ENCODE results near the gene OR56B4. TPM values are rescaled to one million over a fixed set of nuclear protein-coding genes. Genes with fewer than 3 reads are reported as not detected.
A peak's percentile ranks its signal among the peaks of the same experiment; 100 is the strongest.
"Not testable (repeated sequence)": the region's sequence is repeated elsewhere in the genome, so short reads cannot be mapped to it uniquely, and the experiment has no call there.

The OR56B4 gene
- total RNA-seq, 2 donors from 2014 or later, result not detected

GRCh38 chr11:6116638-6117037, 9.2 kb downstream of the OR56B4 start:
- Mint-ChIP-seq H3K27ac (no peak overlapping the region), H3K4me3 (no peak overlapping the region), H3K4me1 (no peaks in the 10 kb centered on the region), H3K9me3 (peaks cover 11% of the 10 kb centered on the region), H3K36me3 (ENCODE audit: low read depth) (no peaks in the 10 kb centered on the region), H3K27me3 (peaks cover 22% of the 10 kb centered on the region)
- no peak for ATAC-seq (replicated peaks)

- no peak overlapping the region for H3K27ac Mint-ChIP-seq
- peaks cover 2% of the 10 kb centered on the region for H3K27me3 Mint-ChIP-seq
- no peaks in the 10 kb centered on the region for H3K9me3 Mint-ChIP-seq
- no peak for ATAC-seq (replicated peaks)
- H3K36me3 Mint-ChIP-seq (ENCODE audit: low read depth), result no peaks in the 10 kb centered on the region
- H3K4me1 Mint-ChIP-seq, result no peaks in the 10 kb centered on the region
- H3K4me3 Mint-ChIP-seq, result no peak overlapping the region
Observed at GRCh38 chr11:6124245-6124644, 16.8 kb downstream of the OR56B4 start.

- Mint-ChIP-seq H3K36me3 (ENCODE audit: low read depth) (no peaks in the 10 kb centered on the region), H3K27me3 (peaks cover 4% of the 10 kb centered on the region), H3K9me3 (no peaks in the 10 kb centered on the region), H3K27ac (no peak overlapping the region), H3K4me1 (no peaks in the 10 kb centered on the region), H3K4me3 (no peak overlapping the region)
- ATAC-seq (replicated peaks), result peak; percentile 46
Observed at GRCh38 chr11:6127881-6128280, 20.4 kb downstream of the OR56B4 start.

- H3K36me3 Mint-ChIP-seq (ENCODE audit: low read depth), result no peaks in the 10 kb centered on the region
- H3K9me3 Mint-ChIP-seq, result no peaks in the 10 kb centered on the region
- no peaks in the 10 kb centered on the region for H3K4me1 Mint-ChIP-seq
- no peak for ATAC-seq (replicated peaks)
- H3K4me3 Mint-ChIP-seq, result no peak overlapping the region
- H3K27me3 Mint-ChIP-seq, result peaks cover 7% of the 10 kb centered on the region
- H3K27ac Mint-ChIP-seq, result no peak overlapping the region
Observed at GRCh38 chr11:6129011-6129410, 21.5 kb downstream of the OR56B4 start.

GRCh38 chr11:6129635-6130034, 22.2 kb downstream of the OR56B4 start:
- peaks cover 7% of the 10 kb centered on the region for H3K27me3 Mint-ChIP-seq
- no peak overlapping the region for H3K27ac Mint-ChIP-seq
- H3K4me1 Mint-ChIP-seq, result no peaks in the 10 kb centered on the region
- no peaks in the 10 kb centered on the region for H3K36me3 Mint-ChIP-seq (ENCODE audit: low read depth)
- no peaks in the 10 kb centered on the region for H3K9me3 Mint-ChIP-seq
- no peak overlapping the region for H3K4me3 Mint-ChIP-seq
- no peak for ATAC-seq (replicated peaks)

GRCh38 chr11:6132431-6132830, 24.9 kb downstream of the OR56B4 start:
- no peaks in the 10 kb centered on the region for H3K9me3 Mint-ChIP-seq
- no peak overlapping the region for H3K4me3 Mint-ChIP-seq
- no peaks in the 10 kb centered on the region for H3K4me1 Mint-ChIP-seq
- peaks cover 7% of the 10 kb centered on the region for H3K27me3 Mint-ChIP-seq
- no peak overlapping the region for H3K27ac Mint-ChIP-seq
- H3K36me3 Mint-ChIP-seq (ENCODE audit: low read depth), result no peaks in the 10 kb centered on the region
- no peak for ATAC-seq (replicated peaks)

- H3K4me1 Mint-ChIP-seq; H3K4me3 Mint-ChIP-seq; H3K27ac Mint-ChIP-seq; H3K9me3 Mint-ChIP-seq; H3K36me3 Mint-ChIP-seq (ENCODE audit: low read depth); H3K27me3 Mint-ChIP-seq; ATAC-seq (replicated peaks): not testable (repeated sequence)
Observed at GRCh38 chr11:6135936-6136335, 28.5 kb downstream of the OR56B4 start.

GRCh38 chr11:6142936-6143335, 35.5 kb downstream of the OR56B4 start:
- Mint-ChIP-seq H3K36me3 (ENCODE audit: low read depth) (no peaks in the 10 kb centered on the region), H3K9me3 (no peaks in the 10 kb centered on the region), H3K27me3 (peaks cover 21% of the 10 kb centered on the region), H3K27ac (no peak overlapping the region), H3K4me3 (no peak overlapping the region), H3K4me1 (no peaks in the 10 kb centered on the region)
- no peak for ATAC-seq (replicated peaks)

GRCh38 chr11:6143737-6144136, 36.3 kb downstream of the OR56B4 start:
- peaks cover 13% of the 10 kb centered on the region for H3K27me3 Mint-ChIP-seq
- H3K27ac Mint-ChIP-seq; H3K9me3 Mint-ChIP-seq; H3K36me3 Mint-ChIP-seq (ENCODE audit: low read depth); H3K4me1 Mint-ChIP-seq; H3K4me3 Mint-ChIP-seq; ATAC-seq (replicated peaks): not testable (repeated sequence)

- Mint-ChIP-seq H3K27me3 (peaks cover 4% of the 10 kb centered on the region), H3K4me3 (no peak overlapping the region), H3K27ac (no peak overlapping the region), H3K4me1 (no peaks in the 10 kb centered on the region), H3K9me3 (peaks cover 5% of the 10 kb centered on the region), H3K36me3 (ENCODE audit: low read depth) (no peaks in the 10 kb centered on the region)
- ATAC-seq (replicated peaks), result no peak
Observed at GRCh38 chr11:6151117-6151516, 43.6 kb downstream of the OR56B4 start.

GRCh38 chr11:6152126-6152525, 44.6 kb downstream of the OR56B4 start:
- no peak for ATAC-seq (replicated peaks)

GRCh38 chr11:6156628-6157359, 49.3 kb downstream of the OR56B4 start:
- Mint-ChIP-seq H3K4me3 (no peak overlapping the region), H3K27ac (no peak overlapping the region), H3K9me3 (no peaks in the 10 kb centered on the region), H3K36me3 (ENCODE audit: low read depth) (no peaks in the 10 kb centered on the region), H3K4me1 (no peaks in the 10 kb centered on the region), H3K27me3 (peaks cover 8% of the 10 kb centered on the region)
- no peak for ATAC-seq (replicated peaks)

More at GRCh38 chr11:6152126-6152525, 44.6 kb downstream of the OR56B4 start:
- no peaks in the 10 kb centered on the region for H3K36me3 Mint-ChIP-seq (ENCODE audit: low read depth)
- H3K4me3 Mint-ChIP-seq, result no peak overlapping the region
- H3K27ac Mint-ChIP-seq, result no peak overlapping the region
- H3K27me3 Mint-ChIP-seq, result peaks cover 4% of the 10 kb centered on the region
- H3K4me1 Mint-ChIP-seq, result no peaks in the 10 kb centered on the region
- H3K9me3 Mint-ChIP-seq, result peaks cover 5% of the 10 kb centered on the region

Other genes starting within 250 kb of the OR56B4 start
- gene OR52E8, start 250.0 kb upstream of the OR56B4 start, total RNA-seq, result not detected
- not detected for gene OR52E4, start 227.1 kb upstream of the OR56B4 start, total RNA-seq
- gene OR52E5, start 214.5 kb upstream of the OR56B4 start, total RNA-seq, result not detected
- not detected for gene OR56A3, start 165.4 kb upstream of the OR56B4 start, total RNA-seq
- gene OR56A5, start 139.2 kb upstream of the OR56B4 start, total RNA-seq, result not detected
- gene OR52L1, start 120.7 kb upstream of the OR56B4 start, total RNA-seq, result not detected
- not detected for gene OR56A4, start 100.7 kb upstream of the OR56B4 start, total RNA-seq
- gene OR56A1, start 76.9 kb upstream of the OR56B4 start, total RNA-seq, result not detected
- gene OR52B2, start 62.6 kb downstream of the OR56B4 start, total RNA-seq, result not detected
- not detected for gene OR52W1, start 91.5 kb downstream of the OR56B4 start, total RNA-seq
- not detected for gene C11orf42, start 97.9 kb downstream of the OR56B4 start, total RNA-seq
- 10 to 100 TPM; 16.9 to 25.4 TPM for gene FHIP1B, start 127.0 kb downstream of the OR56B4 start, total RNA-seq
- gene CNGA4, start 131.4 kb downstream of the OR56B4 start, total RNA-seq, result under 1 TPM in 1 of 2 donors, not detected in 1; 0.24 TPM
- not detected for gene CCKBR, start 152.2 kb downstream of the OR56B4 start, total RNA-seq
- gene CAVIN3, start 212.8 kb downstream of the OR56B4 start, total RNA-seq, result 10 to 100 TPM in 1 of 2 donors, 1 to 10 TPM in 1; 7.6 to 37.2 TPM